Right ventricle myocardium superior (tissue), 1 donor: ENCODE data around the gene ADCY9. TPM values are rescaled to one million over a fixed set of nuclear protein-coding genes. Genes with fewer than 3 reads are reported as not detected.
"Not testable (repeated sequence)": the region's sequence is repeated elsewhere in the genome, so short reads cannot be mapped to it uniquely, and the experiment has no call there.

ENCODE experiments used
- ATAC-seq: fragments of 200-7000 bp; cut with Tn5 transposase; one replicate; pipeline ENCODE4 v1.9.1; 2020; ENCODE audit warnings: mild to moderate bottlenecking; ENCODE audit not compliant: poor library complexity
- DNase-seq: peaks from one replicate; pipeline ENCODE4 v3.0.0-alpha.2; 2020
- intact Hi-C: fragments of 100-400 bp; cut with DNase I; formaldehyde crosslinking; loops from one replicate; pipeline ENCODE4 v1.11.2; 2022
- long read RNA-seq: library from polyadenylated mRNA; unstranded; transcript quantifications from one replicate; pipeline ENCODE4 v2.0.0, GENCODE V29; 2021
- total RNA-seq: library from RNA; stranded (reverse); fragmentation: NEBNext Ultra II Directional; extraction: Animal tissue kit (Norgen Biotek cat#: 25700); gene quantifications from one replicate; pipeline ENCODE4 v1.2.1, GENCODE V29; 2021
- donor health status: DM: no; HTN: yes; CAD: no; lungs with severe emphysema.

ADCY9 gene
- 44.8 TPM for total RNA-seq
- long read RNA-seq, full-length matches to known transcripts: 1 of 61 reads
- long read RNA-seq, partial matches to known transcripts: 11 of 61 reads
- long read RNA-seq, other reads (novel, unspliced or antisense): 49 of 61 reads

GRCh38 chr16:4116325-4117249 is at the start of gene ADCY9:
ADCY9 (minus strand) TSS chr16:4116442; CDS start chr16:4115442, 1,000 bp downstream.
- DNase-seq: peak; percentile 90
- intact Hi-C loops: loop anchor here (10.0 kb wide), 1 partner anchor 122 kb away; no protein-coding TSS in a partner anchor
- peak; percentile 83 for ATAC-seq

- intact Hi-C loops: no loop called here
- ATAC-seq (no peak), DNase-seq (no peak)
These were observed 44.6 kb upstream of the ADCY9 start for GRCh38 chr16:4160658-4161430.

- intact Hi-C loops: no loop called here
- no peak for DNase-seq
- no peak for ATAC-seq
These were observed 43.5 kb upstream of the ADCY9 start for GRCh38 chr16:4159726-4160125.

- intact Hi-C loops: no loop called here
- ATAC-seq (no peak), DNase-seq (no peak)
These were observed 42.2 kb upstream of the ADCY9 start for GRCh38 chr16:4158143-4159093.

GRCh38 chr16:4157376-4157825 is 41.2 kb upstream of the ADCY9 start:
- DNase-seq (no peak), ATAC-seq (no peak)
- intact Hi-C loops: no loop called here

GRCh38 chr16:4156503-4156902 is 40.3 kb upstream of the ADCY9 start:
- intact Hi-C loops, DNase-seq, ATAC-seq: not testable (repeated sequence)

DNA sequence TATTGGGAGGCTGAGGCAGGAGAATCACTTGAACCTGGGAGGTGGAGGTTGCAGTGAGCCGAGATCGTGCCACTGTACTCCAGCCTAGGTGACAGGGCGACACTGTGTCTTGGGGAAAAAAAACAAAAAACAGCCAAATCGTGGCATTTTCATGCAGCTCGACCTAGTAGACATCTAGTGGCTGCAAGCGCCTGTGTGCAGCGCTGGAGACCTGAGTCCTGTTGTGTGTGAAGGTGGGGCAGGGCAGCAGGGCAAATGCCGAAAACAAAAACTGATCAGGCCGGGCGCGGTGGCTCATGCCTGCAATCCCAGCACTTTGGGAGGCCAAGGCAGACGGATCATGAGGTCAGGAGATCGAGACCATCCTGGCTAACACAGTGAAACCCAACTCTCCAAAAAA is 37.1 kb upstream of the ADCY9 start:
- intact Hi-C loops, DNase-seq, ATAC-seq: not testable (repeated sequence)

- intact Hi-C loops: no loop called here
- ATAC-seq (no peak), DNase-seq (no peak)
These were observed 36.0 kb upstream of the ADCY9 start for GRCh38 chr16:4152267-4152666.

DNA sequence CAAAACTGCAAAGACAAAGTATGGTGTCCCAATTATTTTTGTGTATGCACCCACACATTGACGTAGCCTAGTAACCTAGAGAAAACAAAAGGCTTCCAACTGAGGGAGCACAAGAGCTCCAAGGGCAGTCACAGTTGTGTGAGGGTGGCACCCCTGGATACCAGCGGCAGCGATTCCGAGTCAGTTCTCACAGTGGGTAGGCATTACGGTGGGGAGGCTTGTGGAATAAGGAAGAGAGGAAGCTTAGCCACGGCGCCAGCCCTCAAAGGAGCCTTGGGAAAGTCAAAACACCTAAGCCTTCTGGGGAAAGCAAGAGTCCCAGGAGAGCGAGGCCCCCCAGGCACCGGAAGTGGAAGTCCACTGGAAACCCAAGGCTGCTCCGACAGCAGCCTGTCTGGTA is 31.0 kb upstream of the ADCY9 start:
- no peak for ATAC-seq
- intact Hi-C loops: no loop called here

DNA sequence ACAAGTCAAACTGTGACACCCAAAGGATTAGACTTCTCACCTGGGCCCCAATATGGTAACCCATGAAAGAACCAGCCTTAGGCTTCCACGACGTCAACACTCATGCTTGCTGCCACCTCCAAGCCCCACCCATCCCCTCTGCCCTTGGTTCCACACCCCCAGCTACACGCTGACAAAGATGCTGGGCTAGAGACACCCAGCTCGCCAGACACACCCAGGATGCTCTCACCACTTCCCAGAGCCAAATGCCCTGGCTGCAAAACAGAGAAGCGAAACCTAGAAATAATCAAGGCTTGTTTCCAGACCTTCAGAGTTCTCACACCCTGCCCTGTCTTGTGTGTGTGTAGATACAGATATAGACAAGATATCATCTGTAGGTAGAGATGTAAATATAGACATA is 26.0 kb upstream of the ADCY9 start:
- intact Hi-C loops: no loop called here
- DNase-seq (no peak), ATAC-seq (no peak)

More for the DNA sequence above, 31.0 kb upstream of the ADCY9 start:
- no peak for DNase-seq

DNA sequence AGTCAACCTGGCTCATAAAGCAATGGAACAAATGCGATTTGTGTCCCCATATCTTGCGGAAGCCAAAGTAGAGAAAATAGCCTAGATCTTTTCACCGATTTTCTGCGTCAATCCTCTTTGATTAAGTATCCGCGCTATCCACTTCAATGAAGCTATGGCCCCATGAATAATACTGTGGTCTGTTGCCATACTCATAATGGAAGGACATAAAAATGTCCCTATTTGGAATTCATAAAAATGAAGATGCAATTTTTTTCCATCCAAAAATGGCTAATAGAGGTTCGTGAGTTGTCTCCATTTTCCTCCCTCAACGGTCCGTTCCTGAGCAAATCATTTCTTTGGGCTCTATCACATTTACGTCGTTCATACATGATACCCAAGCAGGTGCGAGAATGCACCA is 25.4 kb upstream of the ADCY9 start:
- ATAC-seq (no peak), DNase-seq (no peak)

DNA sequence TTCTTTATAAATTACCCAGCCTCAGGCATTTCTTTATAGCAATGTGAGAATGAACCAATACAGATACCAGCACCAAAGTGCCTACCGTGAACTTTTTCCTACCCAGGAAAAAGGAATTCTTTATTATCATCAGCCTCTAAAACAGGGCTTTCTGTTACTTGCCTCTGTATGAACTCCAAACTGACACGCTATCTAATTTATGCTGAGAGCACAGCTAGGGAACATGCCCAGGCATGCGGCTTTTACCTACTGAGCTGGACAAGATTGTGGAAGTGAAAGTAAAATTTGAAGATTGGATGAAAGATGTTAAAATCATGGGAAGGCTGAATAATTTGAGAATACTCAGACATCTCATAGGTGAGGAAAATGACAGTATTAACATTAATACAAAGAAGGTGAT is 24.4 kb upstream of the ADCY9 start:
- ATAC-seq (no peak), DNase-seq (no peak)
- intact Hi-C loops: no loop called here

More for the DNA sequence above, 25.4 kb upstream of the ADCY9 start:
- intact Hi-C loops: no loop called here

DNA sequence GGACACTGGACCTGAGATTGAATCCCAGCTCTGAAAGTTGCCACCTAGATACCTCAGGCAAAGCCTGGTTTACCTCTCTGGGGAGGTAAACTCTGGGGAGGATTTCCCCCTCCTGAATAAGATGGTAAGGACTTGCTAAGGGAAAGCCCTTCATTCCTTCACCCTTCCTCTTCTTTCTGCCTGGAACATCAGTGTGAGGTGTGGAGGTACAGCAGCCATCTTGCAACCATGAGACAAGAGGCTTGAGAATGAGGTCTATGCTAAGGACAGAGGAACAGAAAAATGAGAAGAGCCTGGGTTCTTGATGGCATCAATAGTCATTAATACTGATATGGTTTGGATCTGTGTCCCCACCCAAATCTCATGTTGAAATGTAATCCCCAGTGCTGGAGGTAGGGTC is 23.7 kb upstream of the ADCY9 start:
- DNase-seq: no peak
- ATAC-seq: no peak
- intact Hi-C loops: no loop called here

- no peak for ATAC-seq
- intact Hi-C loops: no loop called here
- no peak for DNase-seq
These were observed 22.5 kb upstream of the ADCY9 start for GRCh38 chr16:4138713-4139112.

GRCh38 chr16:4137438-4137837 is 21.2 kb upstream of the ADCY9 start:
- intact Hi-C loops: no loop called here

GRCh38 chr16:4136229-4136813 is 20.1 kb upstream of the ADCY9 start:
- ATAC-seq (no peak), DNase-seq (no peak)
- intact Hi-C loops: no loop called here

More at GRCh38 chr16:4137438-4137837, 21.2 kb upstream of the ADCY9 start:
- no peak for DNase-seq
- ATAC-seq: no peak

DNA sequence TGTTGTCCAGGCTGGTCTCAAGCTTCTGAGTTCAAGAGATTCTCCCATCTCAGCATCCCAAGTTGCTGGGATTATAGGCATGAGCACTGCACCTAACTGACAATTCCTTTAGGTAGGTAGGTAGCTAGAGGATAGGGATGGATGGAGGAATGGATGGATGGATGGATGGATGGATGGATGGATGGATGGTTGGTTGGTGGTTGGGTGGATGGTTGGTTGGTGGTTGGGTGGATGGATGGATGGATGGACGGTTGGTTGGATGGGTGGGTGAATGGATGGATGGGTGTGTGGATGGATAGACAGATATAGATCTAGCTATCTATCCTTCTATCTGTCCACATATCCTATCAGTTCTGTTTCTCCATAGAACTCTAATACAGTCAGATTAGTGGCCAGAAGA is 19.3 kb upstream of the ADCY9 start:
- ATAC-seq (no peak), DNase-seq (no peak)
- intact Hi-C loops: no loop called here

DNA sequence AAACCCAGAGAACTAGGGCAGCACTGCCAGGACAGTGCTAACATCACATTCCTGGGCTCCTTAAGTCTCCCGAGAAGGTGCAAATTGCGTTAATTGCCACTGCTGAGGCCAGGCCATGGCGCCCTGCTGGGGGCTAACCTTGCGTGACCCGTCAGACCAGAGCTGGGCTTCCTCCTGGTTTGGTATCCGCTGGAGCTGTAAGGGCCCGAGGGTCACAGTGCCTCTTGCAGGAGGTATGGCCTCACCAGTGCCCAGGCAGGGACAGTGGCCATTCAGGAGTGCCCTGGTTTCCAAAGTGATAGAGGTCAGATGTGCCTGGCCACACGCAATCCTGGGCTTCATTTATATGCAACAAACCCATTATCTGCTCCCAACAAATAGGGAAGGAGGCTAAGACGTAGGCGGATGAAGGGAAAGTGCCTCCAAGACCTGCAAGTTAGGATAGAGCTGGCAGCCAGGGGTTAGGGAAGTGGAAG is 17.7 kb upstream of the ADCY9 start:
- intact Hi-C loops: no loop called here
- DNase-seq: no peak
- ATAC-seq: no peak
